Ovary (tissue), 9 donors: ENCODE results near the gene PLXNB1. TPM values are rescaled to one million over a fixed set of nuclear protein-coding genes. Genes with fewer than 3 reads are reported as not detected.

Source experiments
- DNase-seq, 5 donors: peaks; one replicate each; pipeline ENCODE4 v3.0.0-alpha.2; 2019 to 2020
- H3K27ac ChIP-seq, 2 donors: fragments of 200-600 bp; one replicate each; pipeline versions ENCODE4 v1.5.1 to v1.8.0; 2019 to 2022
- H3K27me3 ChIP-seq: fragments of 200-600 bp; one replicate; pipeline ENCODE4 v1.8.0; 2022
- H3K36me3 ChIP-seq: fragments of 200-600 bp; sonication (generic); one replicate; pipeline ENCODE4 v1.5.1; 2019
- H3K4me1 ChIP-seq: one replicate; pipeline ENCODE4 v1.8.1; 2013; ENCODE audit warnings: mild to moderate bottlenecking, moderate library complexity; ENCODE audit not compliant: insufficient read depth
- H3K4me3 ChIP-seq: fragments of 200-600 bp; sonication (generic); one replicate; pipeline ENCODE4 v1.5.1; 2017
- H3K9me3 ChIP-seq, 2 donors: fragments of 200-600 bp in 1 of 2; sonication (generic) in 1 of 2; one replicate each; pipeline versions ENCODE4 v1.5.1 to v1.8.1; 2013 to 2019; ENCODE audit warnings: mild to moderate bottlenecking in 1 of 2, moderate library complexity in 1 of 2
- CTCF ChIP-seq, 3 donors: fragments of 450-650 bp in 2 of 3; fragments of 200-600 bp in 1 of 3; IDR thresholded peaks; one replicate each; pipeline versions ENCODE4 v1.5.1 to v1.8.0; 2016 to 2022; ENCODE audit warnings: antibody characterized with exemption in 3 of 3, mild to moderate bottlenecking in 1 of 3
- EP300 ChIP-seq: sonication (generic); formaldehyde crosslinking; IDR thresholded peaks from one replicate; pipeline ENCODE4 v1.6.1; 2017; ENCODE audit warnings: antibody characterized with exemption
- POLR2A ChIP-seq: fragments of 450-650 bp; IDR thresholded peaks from one replicate; pipeline ENCODE4 v1.6.1; 2017; ENCODE audit warnings: antibody characterized with exemption, mild to moderate bottlenecking, moderate library complexity
- WGBS, 3 donors: extraction: QIAGEN DNeasy Blood & Tissue Kit in 1 of 3; methylation state at CpG; one replicate each; pipeline versions ENCODE4 v1.1.5 to v1.1.7; 2013 to 2017; 5-methylcytosine and 5-hydroxymethylcytosine counted together
- intact Hi-C, 4 donors: fragments of 100-400 bp; cut with DNase I; formaldehyde crosslinking; loops; one replicate each; pipeline versions ENCODE4 v1.11.0 to v1.15.1; 2022 to 2023
- polyA plus RNA-seq, 2 donors: library from polyadenylated mRNA; stranded (reverse); fragments of 200-250 nt in 1 of 2; fragments of 350-450 nt in 1 of 2; fragmentation: Illumina TruSeq in 1 of 2; extraction: RNeasy Lipid Tissue Mini Kit (QIAGEN cat#74804) in 1 of 2; gene quantifications; one replicate each; pipeline ENCODE4 v1.2.3, GENCODE V29; 2013 to 2014
- total RNA-seq, 7 donors: library from RNA; depleted of rRNA in 2 of 7; stranded (reverse); fragments of >200 nt in 2 of 7; fragmentation: NEBNext Ultra II Directional in 3 of 7; extraction: Animal tissue kit (Norgen Biotek cat#: 25700) in 3 of 7; gene quantifications; one replicate each; pipeline versions ENCODE4 v1.1.0 to v1.2.4, GENCODE V29; 2016 to 2023
- donor health status: DM: no; HTN: no; CAD: no; lungs with moderate emphysema.
- donor health status: DM: no; HTN: no; CAD: no.
- donor health status: Bipolar disorder and iron deficiency.
- donor health status: DM: yes; HTN: yes; CAD: no.
- donor health status: DM: no; HTN: no; CAD: no.
- donor health status: DM: yes; HTN: yes; CAD: no.

Gene PLXNB1
- total and polyA plus RNA-seq, 9 donors, result 11.2 to 166 (median 83.7) TPM

- intact Hi-C loops, result loop anchor here in 2 of 4 donors (5.0 to 10.0 kb wide), 3 partner anchors 87 to 224 kb away; partner anchors contain the start of gene NCKIPSD (in 1 of the 2)
- H3K4me3 ChIP-seq, result no peak overlapping the region
- TF ChIP-seq CTCF (IDR thresholded peaks at IDR 0.05) (no peak), EP300 (no peak), POLR2A (no peak)
- no peak for DNase-seq
- no peaks in the 10 kb centered on the region for H3K27me3 ChIP-seq
- WGBS, 3 donors, result 85 to 95% (median 92%) methylated on average over 3 of the region's 3 CpGs
- no peak overlapping the region for H3K27ac ChIP-seq
- no peaks in the 10 kb centered on the region for H3K36me3 ChIP-seq
- no peaks in the 10 kb centered on the region for H3K9me3 ChIP-seq
- peaks cover 3% of the 10 kb centered on the region for H3K4me1 ChIP-seq
Observed at GRCh38 chr3:48460517-48460902, 30.6 kb upstream of the PLXNB1 start.

GRCh38 chr3:48459773-48460516 lies 30.1 kb upstream of the PLXNB1 start:
- no peak for DNase-seq
- Histone ChIP-seq H3K4me1 (no peaks in the 10 kb centered on the region), H3K36me3 (no peaks in the 10 kb centered on the region), H3K9me3 (no peaks in the 10 kb centered on the region), H3K27me3 (no peaks in the 10 kb centered on the region), H3K4me3 (no peak overlapping the region), H3K27ac (no peak overlapping the region)
- intact Hi-C loops, result loop anchor here in 2 of 4 donors (5.0 to 10.0 kb wide), 3 partner anchors 87 to 225 kb away; partner anchors contain the start of gene NCKIPSD (in 1 of the 2)
- 47 to 64% (median 63%) methylated on average over 7 of the region's 7 CpGs for WGBS, 3 donors
- TF ChIP-seq POLR2A, result no peak
- TF ChIP-seq CTCF (IDR thresholded peaks at IDR 0.05), result no peak
- no peak for TF ChIP-seq EP300

GRCh38 chr3:48459331-48459730 lies 29.4 kb upstream of the PLXNB1 start:
- Histone ChIP-seq H3K4me1 (no peaks in the 10 kb centered on the region), H3K4me3 (no peak overlapping the region), H3K27me3 (no peaks in the 10 kb centered on the region), H3K36me3 (no peaks in the 10 kb centered on the region), H3K9me3 (no peaks in the 10 kb centered on the region), H3K27ac (no peak overlapping the region)
- TF ChIP-seq POLR2A (no peak), CTCF (IDR thresholded peaks at IDR 0.05) (no peak), EP300 (no peak)
- intact Hi-C loops, result no loop called here
- 92 to 93% (median 93%) methylated on average over 3 of the region's 3 CpGs for WGBS, 3 donors
- no peak for DNase-seq

- H3K4me3 ChIP-seq, result no peak overlapping the region
- DNase-seq, result no peak
- no peaks in the 10 kb centered on the region for H3K27me3 ChIP-seq
- intact Hi-C loops, result no loop called here
- no peaks in the 10 kb centered on the region for H3K4me1 ChIP-seq
- H3K36me3 ChIP-seq, result no peaks in the 10 kb centered on the region
- WGBS, 3 donors, result 95 to 100% (median 95%) methylated on average over 1 of the region's 1 CpG
- TF ChIP-seq CTCF (IDR thresholded peaks at IDR 0.05) (no peak), EP300 (no peak), POLR2A (no peak)
- no peaks in the 10 kb centered on the region for H3K9me3 ChIP-seq
- H3K27ac ChIP-seq, result no peak overlapping the region
Observed at GRCh38 chr3:48456456-48456855, 26.6 kb upstream of the PLXNB1 start.
